ENCODE results near the gene GEMIN4. TPM values are rescaled to one million over a fixed set of nuclear protein-coding genes. Genes with fewer than 3 reads are reported as not detected.

The GEMIN4 gene
- total RNA-seq, 1 donor from 2014 or later: 30.5 TPM

DNA sequence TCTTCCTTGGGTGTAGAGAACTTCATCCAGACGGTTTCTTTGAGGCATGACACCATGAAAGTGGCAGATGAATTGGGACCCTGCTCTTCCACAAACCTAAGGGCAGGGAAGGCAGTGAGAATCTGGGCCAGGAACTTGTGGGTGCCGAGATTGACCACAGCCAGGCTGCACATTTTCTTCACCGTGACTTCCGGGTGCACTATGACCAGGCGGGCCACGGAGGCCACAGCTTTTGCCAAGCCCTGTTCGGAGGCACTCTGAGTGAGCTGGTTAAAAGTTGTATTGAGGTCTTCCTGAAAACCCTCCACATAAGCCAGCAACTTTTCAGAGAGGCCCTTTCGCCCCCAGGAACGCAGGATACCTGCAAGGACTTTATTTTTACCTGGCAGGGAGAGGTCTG, 5.9 kb downstream of the GEMIN4 start:
- CTCF ChIA-PET: no interaction called here
- H3K4me3 Mint-ChIP-seq: no peak overlapping the region
- peaks cover 26% of the 10 kb centered on the region for H3K4me1 Mint-ChIP-seq
- TF ChIP-seq, protein P1, sequence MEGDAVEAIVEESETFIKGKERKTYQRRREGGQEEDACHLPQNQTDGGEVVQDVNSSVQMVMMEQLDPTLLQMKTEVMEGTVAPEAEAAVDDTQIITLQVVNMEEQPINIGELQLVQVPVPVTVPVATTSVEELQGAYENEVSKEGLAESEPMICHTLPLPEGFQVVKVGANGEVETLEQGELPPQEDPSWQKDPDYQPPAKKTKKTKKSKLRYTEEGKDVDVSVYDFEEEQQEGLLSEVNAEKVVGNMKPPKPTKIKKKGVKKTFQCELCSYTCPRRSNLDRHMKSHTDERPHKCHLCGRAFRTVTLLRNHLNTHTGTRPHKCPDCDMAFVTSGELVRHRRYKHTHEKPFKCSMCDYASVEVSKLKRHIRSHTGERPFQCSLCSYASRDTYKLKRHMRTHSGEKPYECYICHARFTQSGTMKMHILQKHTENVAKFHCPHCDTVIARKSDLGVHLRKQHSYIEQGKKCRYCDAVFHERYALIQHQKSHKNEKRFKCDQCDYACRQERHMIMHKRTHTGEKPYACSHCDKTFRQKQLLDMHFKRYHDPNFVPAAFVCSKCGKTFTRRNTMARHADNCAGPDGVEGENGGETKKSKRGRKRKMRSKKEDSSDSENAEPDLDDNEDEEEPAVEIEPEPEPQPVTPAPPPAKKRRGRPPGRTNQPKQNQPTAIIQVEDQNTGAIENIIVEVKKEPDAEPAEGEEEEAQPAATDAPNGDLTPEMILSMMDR (IDR thresholded peaks at IDR 0.05): no peak
- POLR2A ChIA-PET: no interaction called here
- H3K36me3 Mint-ChIP-seq (ENCODE audit: low read depth): peaks cover 64% of the 10 kb centered on the region
- intact Hi-C loops (cut with micrococcal nuclease): no loop called here
- ATAC-seq (ENCODE audit: low read depth): no peak
- no peak for DNase-seq
- H3K9me3 Mint-ChIP-seq: no peaks in the 10 kb centered on the region
- no peaks in the 10 kb centered on the region for H3K27me3 Mint-ChIP-seq
- H3K27ac Mint-ChIP-seq: no peak overlapping the region

DNA sequence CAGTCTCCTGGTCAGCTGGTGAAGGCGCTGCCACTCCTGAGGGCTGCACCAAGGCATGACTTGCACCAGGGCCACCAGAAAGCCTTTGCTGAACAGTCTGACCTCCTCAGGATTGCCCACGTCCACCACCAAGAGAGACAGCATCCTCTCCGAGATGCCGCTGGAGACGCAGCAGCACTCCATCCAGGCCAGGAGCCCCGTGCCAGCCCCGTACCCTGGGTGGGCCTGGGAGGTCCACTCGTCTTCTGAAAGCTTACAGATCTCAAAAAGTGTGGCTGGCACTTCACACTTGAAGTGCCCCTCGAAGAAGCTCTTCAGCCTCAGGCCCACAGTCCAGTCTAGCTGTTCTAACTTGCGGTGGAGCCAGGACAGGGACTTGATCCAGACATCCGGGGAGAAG, 6.7 kb downstream of the GEMIN4 start:
- ChIA-PET CTCF (no interaction called here), POLR2A (no interaction called here)
- Mint-ChIP-seq H3K36me3 (ENCODE audit: low read depth) (peaks cover 68% of the 10 kb centered on the region), H3K4me3 (no peak overlapping the region), H3K27me3 (no peaks in the 10 kb centered on the region), H3K4me1 (peaks cover 26% of the 10 kb centered on the region), H3K27ac (no peak overlapping the region), H3K9me3 (no peaks in the 10 kb centered on the region)
- TF ChIP-seq, protein P1 (IDR thresholded peaks at IDR 0.05): no peak
- DNase-seq (no peak), ATAC-seq (ENCODE audit: low read depth) (no peak)
- intact Hi-C loops (cut with micrococcal nuclease): no loop called here

DNA sequence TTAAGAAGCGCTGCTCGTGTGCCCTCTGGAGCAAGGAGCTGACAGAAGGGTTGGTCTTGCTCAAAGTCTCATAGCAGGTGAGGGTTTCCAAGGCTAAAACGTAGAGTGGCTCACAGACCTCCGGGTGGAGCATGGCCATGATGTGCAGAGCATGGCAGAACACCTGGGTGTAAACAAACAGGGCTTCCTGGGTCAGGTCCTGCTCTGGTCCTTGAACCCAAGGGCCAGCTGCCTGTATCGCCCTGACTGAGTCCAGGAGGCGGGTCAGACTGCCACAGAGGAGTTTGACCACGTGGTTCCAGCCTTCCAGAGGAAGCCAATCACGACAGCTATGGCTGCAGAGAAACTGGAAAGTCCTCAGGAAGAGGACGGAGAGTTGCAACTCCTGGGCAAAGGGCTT, 7.1 kb downstream of the GEMIN4 start:
- ChIA-PET POLR2A (no interaction called here), CTCF (no interaction called here)
- TF ChIP-seq, protein P1 (IDR thresholded peaks at IDR 0.05): no peak
- ATAC-seq (ENCODE audit: low read depth): no peak
- Mint-ChIP-seq H3K9me3 (no peaks in the 10 kb centered on the region), H3K36me3 (ENCODE audit: low read depth) (peaks cover 69% of the 10 kb centered on the region), H3K4me3 (no peak overlapping the region), H3K4me1 (peaks cover 26% of the 10 kb centered on the region), H3K27ac (no peak overlapping the region), H3K27me3 (no peaks in the 10 kb centered on the region)
- intact Hi-C loops (cut with micrococcal nuclease): no loop called here
- no peak for DNase-seq

DNA sequence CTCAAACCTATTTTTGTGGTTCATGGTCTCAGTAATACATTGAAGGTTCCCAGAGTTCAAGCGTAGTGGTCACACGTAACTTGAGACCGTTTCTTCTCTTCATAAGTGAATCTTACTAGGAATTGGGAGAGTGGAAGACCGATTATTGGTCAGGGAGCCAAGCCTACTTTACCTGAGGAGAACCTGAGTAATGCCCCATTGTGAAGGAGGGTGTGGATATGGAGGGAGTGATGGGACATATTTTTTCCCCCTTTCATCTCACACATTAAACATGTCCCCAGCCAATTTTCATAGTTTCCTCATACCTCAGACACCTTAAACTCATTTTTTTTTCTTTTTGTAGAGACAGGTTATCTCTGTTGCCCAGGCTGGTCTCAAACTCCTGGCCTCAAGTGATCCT, 8.9 kb downstream of the GEMIN4 start:
- ChIA-PET CTCF (interaction anchor here (1.2 to 1.3 kb wide), 2 partner anchors 10 to 28 kb away, joined by 3 to 4 read pairs; no protein-coding TSS in a partner anchor), POLR2A (interaction anchor here (4.1 kb wide), 1 partner anchor 9 kb away, joined by 31 read pairs; the partner anchor contains the start of gene GEMIN4)
- ATAC-seq (ENCODE audit: low read depth) (no peak), DNase-seq (no peak)
- no peak overlapping the region for H3K27ac Mint-ChIP-seq
- no peak overlapping the region for H3K4me3 Mint-ChIP-seq
- intact Hi-C loops (cut with micrococcal nuclease): no loop called here
- no peaks in the 10 kb centered on the region for H3K27me3 Mint-ChIP-seq
- H3K9me3 Mint-ChIP-seq: no peaks in the 10 kb centered on the region
- peaks cover 22% of the 10 kb centered on the region for H3K4me1 Mint-ChIP-seq
- H3K36me3 Mint-ChIP-seq (ENCODE audit: low read depth): peaks cover 66% of the 10 kb centered on the region
- TF ChIP-seq, protein P1 (IDR thresholded peaks at IDR 0.05): no peak

DNA sequence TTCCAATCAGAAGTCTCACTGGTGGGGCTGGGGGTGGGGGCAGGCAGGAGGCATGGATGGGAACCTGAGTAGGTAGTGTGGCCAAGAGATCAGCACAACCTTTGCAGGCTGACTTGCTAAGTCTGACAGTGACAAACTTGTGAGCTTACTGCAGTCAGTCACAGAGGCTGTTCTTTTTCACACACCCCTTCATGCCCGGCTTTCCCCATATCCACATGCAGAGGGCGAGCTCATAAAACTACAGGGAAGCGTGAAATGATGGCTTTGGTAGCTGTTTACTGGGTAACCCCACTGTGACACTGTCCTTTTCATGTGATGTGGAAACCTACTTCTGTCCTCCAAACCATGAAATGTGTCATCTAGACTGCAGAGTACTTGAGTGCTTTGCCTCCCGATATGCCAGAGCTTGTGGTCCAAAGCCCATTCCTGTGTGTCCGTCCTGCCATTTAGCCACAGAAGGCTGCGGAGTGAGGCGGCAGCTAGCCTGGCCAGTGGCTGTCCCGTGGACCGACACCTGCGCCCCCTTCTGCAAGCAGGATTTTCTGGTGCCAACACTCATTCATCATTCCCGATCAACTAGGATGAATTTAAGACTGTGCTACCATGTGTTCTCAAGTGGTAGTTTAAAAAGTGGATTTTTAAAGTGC, 9.8 kb downstream of the GEMIN4 start:
- Mint-ChIP-seq H3K4me3 (no peak overlapping the region), H3K4me1 (peaks cover 25% of the 10 kb centered on the region), H3K9me3 (no peaks in the 10 kb centered on the region), H3K36me3 (ENCODE audit: low read depth) (peaks cover 57% of the 10 kb centered on the region), H3K27ac (no peak overlapping the region), H3K27me3 (no peaks in the 10 kb centered on the region)
- ATAC-seq (ENCODE audit: low read depth) (no peak), DNase-seq (no peak)
- TF ChIP-seq, protein P1 (IDR thresholded peaks at IDR 0.05): no peak
- CTCF ChIA-PET: interaction anchor here (1.3 kb wide), 1 partner anchor 10 kb away, joined by 3 read pairs; no protein-coding TSS in a partner anchor
- POLR2A ChIA-PET: interaction anchor here (0.5 to 4.1 kb wide), 3 partner anchors 10 to 27 kb away, joined by 3 to 31 read pairs (median 3); partner anchors contain the start of gene GEMIN4
- intact Hi-C loops (cut with micrococcal nuclease): no loop called here
